HEK293 (cell line): ENCODE results near the gene BRD2.
"Not testable (repeated sequence)": the region's sequence is repeated elsewhere in the genome, so short reads cannot be mapped to it uniquely, and the experiment has no call there.

Experiments used
- ELK4 ChIP-seq: IDR thresholded peaks from 2 replicates; pipeline ENCODE4 v1.6.1; 2011; ENCODE audit warnings: mild to moderate bottlenecking, low read depth, low read length, borderline replicate concordance
- ZBTB21 ChIP-seq: fragments of 450-650 bp; formaldehyde crosslinking; IDR thresholded peaks from 2 replicates; pipeline ENCODE4 v1.5.1; 2017; ENCODE audit warnings: missing biosample characterization, missing genetic modification characterization
- ZFP37 ChIP-seq: fragments of 450-650 bp; formaldehyde crosslinking; IDR thresholded peaks from 2 replicates; pipeline ENCODE4 v1.5.1; 2016; ENCODE audit warnings: missing biosample characterization, missing genetic modification characterization
- ZNF239 ChIP-seq: fragments of 450-650 bp; formaldehyde crosslinking; IDR thresholded peaks from 2 replicates; pipeline ENCODE4 v1.5.1; 2016; ENCODE audit warnings: missing biosample characterization, missing genetic modification characterization
- ZNF530 ChIP-seq: fragments of 450-650 bp; formaldehyde crosslinking; IDR thresholded peaks from 2 replicates; pipeline ENCODE4 v1.5.1; 2016; ENCODE audit warnings: low read depth, missing biosample characterization, missing genetic modification characterization
- TF ChIP-seq, protein P1 (sequence below): fragments of 450-650 bp; formaldehyde crosslinking; IDR thresholded peaks from 2 replicates; pipeline ENCODE4 v1.5.1; 2016; ENCODE audit warnings: missing biosample characterization, missing genetic modification characterization, low read depth

DNA sequence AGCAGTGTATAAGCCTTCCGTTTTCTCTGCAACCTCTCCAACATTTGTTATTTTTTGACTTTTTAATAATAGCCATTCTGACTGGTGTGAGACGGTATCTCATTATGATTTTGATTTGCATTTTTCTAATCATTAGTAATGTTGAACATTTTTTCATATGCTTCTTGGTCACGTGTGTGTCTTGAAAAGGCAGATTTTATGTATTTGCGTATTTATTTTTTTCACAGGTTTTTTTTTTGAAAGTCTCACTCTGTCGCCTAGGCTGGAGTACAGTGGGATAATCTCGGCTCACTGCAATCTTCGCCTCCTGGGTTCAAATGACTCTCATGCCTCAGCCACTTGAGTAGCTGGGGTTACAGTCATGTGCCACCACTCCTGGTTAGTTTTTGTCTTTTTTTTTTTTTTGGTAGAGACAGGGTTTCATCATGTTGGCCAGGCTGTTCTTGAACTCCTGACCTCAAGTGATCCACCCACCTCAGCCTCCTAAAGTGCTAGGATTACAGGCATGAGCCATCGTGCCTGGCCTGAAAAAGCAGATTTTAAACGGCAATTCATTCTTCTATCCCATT, 25.8 kb upstream of the BRD2 start:
- not testable (repeated sequence) for TF ChIP-seq ZNF239 (tag by site-specific recombination); ELK4; ZBTB21 (tag by site-specific recombination); ZFP37 (tag by site-specific recombination); ZNF530 (tag by site-specific recombination)
- TF ChIP-seq, protein P1, sequence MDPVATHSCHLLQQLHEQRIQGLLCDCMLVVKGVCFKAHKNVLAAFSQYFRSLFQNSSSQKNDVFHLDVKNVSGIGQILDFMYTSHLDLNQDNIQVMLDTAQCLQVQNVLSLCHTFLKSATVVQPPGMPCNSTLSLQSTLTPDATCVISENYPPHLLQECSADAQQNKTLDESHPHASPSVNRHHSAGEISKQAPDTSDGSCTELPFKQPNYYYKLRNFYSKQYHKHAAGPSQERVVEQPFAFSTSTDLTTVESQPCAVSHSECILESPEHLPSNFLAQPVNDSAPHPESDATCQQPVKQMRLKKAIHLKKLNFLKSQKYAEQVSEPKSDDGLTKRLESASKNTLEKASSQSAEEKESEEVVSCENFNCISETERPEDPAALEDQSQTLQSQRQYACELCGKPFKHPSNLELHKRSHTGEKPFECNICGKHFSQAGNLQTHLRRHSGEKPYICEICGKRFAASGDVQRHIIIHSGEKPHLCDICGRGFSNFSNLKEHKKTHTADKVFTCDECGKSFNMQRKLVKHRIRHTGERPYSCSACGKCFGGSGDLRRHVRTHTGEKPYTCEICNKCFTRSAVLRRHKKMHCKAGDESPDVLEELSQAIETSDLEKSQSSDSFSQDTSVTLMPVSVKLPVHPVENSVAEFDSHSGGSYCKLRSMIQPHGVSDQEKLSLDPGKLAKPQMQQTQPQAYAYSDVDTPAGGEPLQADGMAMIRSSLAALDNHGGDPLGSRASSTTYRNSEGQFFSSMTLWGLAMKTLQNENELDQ (tag by site-specific recombination): not testable (repeated sequence)
